Kidney tubule cell (primary cell): ENCODE data around the gene TTC22.

Experiments used
- DNase-seq: peaks from one replicate; pipeline ENCODE4 v3.0.0-alpha.2; 2018; ENCODE audit warnings: low spot score

The TTC22 gene

GRCh38 chr1:54751426-54751825 is 49.7 kb downstream of the TTC22 start:
- no peak for DNase-seq

DNA sequence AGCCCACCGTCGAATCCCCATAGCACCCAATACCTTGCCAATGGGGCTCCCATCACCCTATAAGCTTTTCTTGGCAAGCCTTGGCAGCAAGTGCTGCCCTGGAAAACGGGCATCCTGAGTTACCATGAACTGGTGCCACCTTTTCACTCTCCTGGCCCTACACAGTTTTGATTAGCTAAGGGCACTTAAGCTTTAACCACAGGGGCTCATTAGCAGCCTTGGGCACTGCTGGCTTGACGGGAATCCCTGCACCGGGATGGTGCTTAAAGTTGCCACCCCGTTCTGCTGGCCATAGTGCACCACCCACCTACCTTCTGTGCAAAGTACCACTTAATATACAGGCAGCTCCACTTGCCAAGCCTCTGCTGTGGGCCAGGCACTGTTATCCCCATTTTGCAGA is 50.5 kb downstream of the TTC22 start:
- DNase-seq, result no peak

GRCh38 chr1:54748094-54748835 is 52.9 kb downstream of the TTC22 start:
- DNase-seq, result no peak

- DNase-seq, result no peak
Observed at GRCh38 chr1:54745864-54746263, 55.3 kb downstream of the TTC22 start.

DNA sequence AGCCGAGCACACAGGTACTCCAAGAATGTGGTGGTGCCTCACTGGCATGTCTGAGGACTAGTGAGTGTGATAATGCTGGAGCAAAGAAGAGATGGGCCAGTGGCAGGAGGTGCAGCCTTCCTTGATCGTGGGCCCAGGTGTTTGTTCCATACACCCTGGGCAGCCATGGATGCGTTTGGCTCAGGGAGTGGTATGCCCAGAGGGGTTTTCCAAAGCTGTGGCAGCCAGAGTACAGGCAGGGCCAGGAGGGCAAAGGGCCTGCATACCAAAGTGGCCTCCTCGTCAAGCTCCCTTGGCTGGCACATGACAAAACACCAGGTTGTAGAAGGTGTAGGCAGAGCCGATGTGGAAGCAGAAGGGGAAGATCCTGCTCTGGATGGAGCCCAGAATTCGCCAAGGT is 55.8 kb downstream of the TTC22 start:
- DNase-seq, result peak; percentile 19

DNA sequence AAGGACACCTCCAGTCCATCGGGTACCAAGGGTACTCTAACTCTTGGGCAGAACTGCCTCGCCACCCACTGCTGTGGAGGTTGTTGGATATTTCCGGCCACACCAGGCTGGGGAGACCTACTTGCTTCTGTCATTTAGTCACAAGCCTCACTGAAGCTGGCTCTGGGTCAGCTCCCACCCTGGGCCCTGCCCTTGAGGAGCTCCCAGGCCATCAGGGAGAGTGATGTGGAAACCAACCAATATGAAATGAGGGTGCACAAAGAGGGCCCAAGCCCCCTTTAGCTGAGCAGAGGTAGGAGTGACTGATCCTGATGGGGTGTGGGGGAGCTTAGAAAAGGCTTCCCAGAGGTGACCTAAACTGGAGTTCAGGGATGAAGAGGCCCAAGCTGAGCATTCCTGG is 56.4 kb downstream of the TTC22 start:
- DNase-seq, result no peak

DNA sequence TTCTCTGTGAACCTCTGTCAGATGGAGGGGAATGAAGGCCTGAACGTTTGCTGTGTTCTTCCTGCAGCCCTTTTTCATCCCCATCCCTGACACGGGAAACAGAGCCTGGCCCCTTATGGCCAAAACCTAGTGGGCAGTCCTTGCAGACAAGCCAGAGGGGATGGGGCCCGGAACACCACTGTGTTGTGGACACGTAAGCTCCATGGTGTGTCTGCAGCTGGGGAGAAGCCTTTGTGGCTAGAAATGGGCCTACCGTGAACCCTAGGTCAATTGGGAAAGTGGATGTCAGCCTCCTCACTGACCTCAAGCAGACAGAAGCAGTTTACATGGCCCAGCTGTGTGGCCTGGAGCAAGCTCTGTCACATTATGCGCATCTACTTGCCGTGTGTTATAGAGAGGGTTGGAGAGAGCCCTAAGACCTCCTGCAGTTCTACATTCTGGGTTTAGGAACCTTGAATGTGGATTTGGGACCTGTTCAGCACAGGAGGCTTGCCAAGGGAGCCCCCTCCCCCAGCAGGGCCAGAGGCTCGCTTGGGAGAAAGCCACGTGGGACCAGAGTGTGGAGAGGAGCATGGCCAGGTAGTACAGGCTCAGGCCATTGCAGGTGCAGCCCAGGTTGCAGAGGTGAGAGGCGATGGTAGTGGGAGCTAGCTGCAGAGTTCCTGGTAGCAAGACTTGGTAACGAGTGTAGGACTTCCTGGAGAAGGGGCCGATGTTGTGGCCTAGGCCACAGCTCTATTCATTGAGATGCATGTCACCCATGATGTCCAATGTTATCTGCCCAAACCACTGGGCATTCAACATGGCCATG is 57.5 kb downstream of the TTC22 start:
- DNase-seq, result no peak

DNA sequence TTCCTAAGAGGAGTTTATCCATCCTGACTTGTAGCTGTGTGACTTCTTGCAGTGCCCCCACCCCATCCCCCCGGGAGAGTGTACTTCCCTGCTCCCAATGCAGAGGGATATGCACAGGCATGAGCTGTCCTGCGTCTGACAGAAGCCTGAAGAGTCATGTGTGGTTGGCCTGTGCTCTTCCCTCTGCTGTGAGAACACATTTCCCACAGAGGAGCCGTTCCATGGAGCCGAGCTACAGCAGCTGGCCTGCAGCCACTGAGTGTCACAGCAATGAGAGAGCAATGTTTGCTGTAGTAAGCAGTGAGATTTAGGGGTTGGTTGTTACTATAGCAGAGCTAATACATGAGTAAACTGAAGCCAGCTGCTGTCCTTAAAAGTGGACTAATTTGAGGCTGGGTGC is 58.8 kb downstream of the TTC22 start:
- no peak for DNase-seq

- no peak for DNase-seq
Observed at GRCh38 chr1:54741531-54741930, 59.6 kb downstream of the TTC22 start.

- no peak for DNase-seq
Observed at GRCh38 chr1:54738244-54738643, 62.9 kb downstream of the TTC22 start.

- no peak for DNase-seq
Observed at GRCh38 chr1:54736685-54737084, 64.4 kb downstream of the TTC22 start.
